GM18861 (cell line): Measurements from ENCODE around the gene ACER1.
A peak's percentile ranks its signal among the peaks of the same experiment; 100 is the strongest.
"Not testable (repeated sequence)": the region's sequence is repeated elsewhere in the genome, so short reads cannot be mapped to it uniquely, and the experiment has no call there.

Experiments used
- ATAC-seq: cut with Tn5 transposase; IDR thresholded peaks from one replicate; pipeline ENCODE4 v1.9.1; 2021; ENCODE audit not compliant: unreplicated experiment

ACER1 gene

GRCh38 chr19:6333439-6333838 is at the start of gene ACER1:
Gene ACER1 (minus strand): TSS chr19:6333612. CDS start chr19:6333551, 61 bp downstream.
- ATAC-seq: no peak

DNA sequence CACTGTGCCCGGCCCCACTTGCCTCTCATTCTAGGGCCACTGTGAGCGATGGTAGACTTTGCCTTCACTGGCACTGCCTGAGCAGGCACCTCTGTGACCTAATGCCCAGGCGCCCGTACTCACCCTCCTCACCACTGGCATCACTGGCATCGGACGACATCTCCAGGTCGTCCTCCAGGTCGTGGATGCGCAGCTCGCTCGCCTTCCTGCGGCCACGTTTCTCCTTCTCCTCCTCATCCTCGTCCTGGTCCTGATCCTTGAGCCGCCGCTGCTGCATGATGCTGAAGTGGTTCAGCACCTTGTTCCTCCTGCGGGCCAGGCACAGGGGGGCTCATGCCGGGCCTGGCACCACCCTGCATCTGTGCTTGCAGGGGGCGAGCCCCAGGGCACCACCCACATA is 49.8 kb upstream of the ACER1 start:
- ATAC-seq: no peak

- ATAC-seq: no peak
These were observed 47.8 kb upstream of the ACER1 start for GRCh38 chr19:6381030-6381750.

GRCh38 chr19:6379744-6380143 is 46.3 kb upstream of the ACER1 start:
- no peak for ATAC-seq

DNA sequence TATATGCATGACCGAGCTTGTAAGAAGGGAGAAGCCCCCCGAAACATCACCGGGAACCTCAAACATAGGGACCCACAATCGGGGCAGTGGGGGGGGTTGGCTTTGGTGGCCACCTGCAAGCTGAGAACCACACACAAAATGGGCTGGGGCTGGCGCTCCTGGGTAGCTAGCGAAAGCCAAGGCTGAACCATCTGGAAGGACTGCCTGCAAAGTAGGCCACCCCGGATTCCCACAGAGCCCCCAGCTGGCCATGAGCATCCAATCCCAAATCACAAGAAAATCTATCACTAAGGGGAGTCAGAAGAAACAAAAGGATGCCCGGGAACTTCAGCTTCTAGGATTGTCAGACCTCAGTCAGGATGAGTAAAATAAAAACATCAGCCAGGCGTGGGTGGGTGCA is 45.1 kb upstream of the ACER1 start:
- ATAC-seq: no peak

- ATAC-seq: no peak
These were observed 44.6 kb upstream of the ACER1 start for GRCh38 chr19:6378041-6378440.

- ATAC-seq: no peak
These were observed 43.2 kb upstream of the ACER1 start for GRCh38 chr19:6376512-6377190.

GRCh38 chr19:6375411-6376010 is 42.1 kb upstream of the ACER1 start, which contains the start of gene PSPN:
Gene PSPN (minus strand): TSS chr19:6375933. CDS start chr19:6375849, 84 bp downstream.
- no peak for ATAC-seq

- ATAC-seq: no peak
These were observed 41.4 kb upstream of the ACER1 start for GRCh38 chr19:6374711-6375410.

- ATAC-seq: no peak
These were observed 40.8 kb upstream of the ACER1 start for GRCh38 chr19:6374161-6374709.

- no peak for ATAC-seq
These were observed 40.3 kb upstream of the ACER1 start for GRCh38 chr19:6373813-6374108.

DNA sequence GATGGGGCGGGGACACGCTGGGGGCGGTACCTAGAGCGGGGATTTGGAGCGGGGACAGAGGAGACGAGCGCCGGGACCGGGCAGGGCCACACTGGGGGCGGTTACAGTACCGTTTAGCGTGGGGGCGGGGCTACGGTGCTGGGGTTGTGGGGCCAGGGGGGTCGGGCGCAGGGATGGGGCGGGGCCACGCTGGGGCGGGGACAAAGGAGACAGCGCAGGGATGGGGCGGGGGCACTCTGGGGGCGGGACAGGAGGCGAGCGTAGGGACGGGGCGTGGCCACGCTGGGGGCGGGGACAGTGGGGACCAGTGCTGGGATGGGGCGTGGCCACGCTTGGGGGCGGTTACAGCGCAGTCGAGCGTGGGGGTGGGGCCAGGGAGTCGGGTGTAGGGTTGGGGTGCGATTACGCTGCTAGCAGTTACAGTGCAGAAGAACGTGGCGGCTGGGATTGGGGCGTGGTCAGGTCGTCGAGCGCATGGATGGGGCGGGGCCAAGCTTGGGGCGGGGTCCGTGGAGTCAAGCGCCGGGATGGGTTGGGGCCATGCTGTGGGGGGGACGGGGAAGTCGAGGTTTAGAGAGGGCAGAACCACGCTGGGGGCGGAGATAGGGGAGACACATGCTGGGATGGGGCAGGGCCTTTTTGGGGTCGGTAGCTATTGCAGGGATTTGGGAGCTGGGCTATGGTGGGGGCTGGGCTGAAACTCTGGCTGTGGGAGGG is 39.8 kb upstream of the ACER1 start:
- ATAC-seq: no peak

DNA sequence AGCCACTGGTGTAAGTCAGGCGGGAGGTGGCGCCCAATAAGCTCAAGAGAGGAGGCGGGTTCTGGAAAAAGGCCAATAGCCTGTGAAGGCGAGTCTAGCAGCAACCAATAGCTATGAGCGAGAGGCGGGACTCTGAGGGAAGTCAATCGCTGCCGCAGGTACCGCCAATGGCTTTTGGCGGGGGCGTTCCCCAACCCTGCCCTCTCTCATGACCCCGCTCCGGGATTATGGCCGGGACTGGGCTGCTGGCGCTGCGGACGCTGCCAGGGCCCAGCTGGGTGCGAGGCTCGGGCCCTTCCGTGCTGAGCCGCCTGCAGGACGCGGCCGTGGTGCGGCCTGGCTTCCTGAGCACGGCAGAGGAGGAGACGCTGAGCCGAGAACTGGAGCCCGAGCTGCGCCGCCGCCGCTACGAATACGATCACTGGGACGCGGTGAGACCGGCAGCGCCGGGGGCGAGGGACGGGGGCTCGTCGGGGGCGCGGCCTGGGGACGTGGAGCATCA is 39.2 kb upstream of the ACER1 start, which contains the start of gene ALKBH7:
Gene ALKBH7 (plus strand): TSS at position 201 of the 502 bp plus-strand sequence. CDS start 27 bp downstream, at position 228.
- peak; percentile 68 for ATAC-seq

- no peak for ATAC-seq
These were observed 30.9 kb upstream of the ACER1 start for GRCh38 chr19:6364353-6364752.

DNA sequence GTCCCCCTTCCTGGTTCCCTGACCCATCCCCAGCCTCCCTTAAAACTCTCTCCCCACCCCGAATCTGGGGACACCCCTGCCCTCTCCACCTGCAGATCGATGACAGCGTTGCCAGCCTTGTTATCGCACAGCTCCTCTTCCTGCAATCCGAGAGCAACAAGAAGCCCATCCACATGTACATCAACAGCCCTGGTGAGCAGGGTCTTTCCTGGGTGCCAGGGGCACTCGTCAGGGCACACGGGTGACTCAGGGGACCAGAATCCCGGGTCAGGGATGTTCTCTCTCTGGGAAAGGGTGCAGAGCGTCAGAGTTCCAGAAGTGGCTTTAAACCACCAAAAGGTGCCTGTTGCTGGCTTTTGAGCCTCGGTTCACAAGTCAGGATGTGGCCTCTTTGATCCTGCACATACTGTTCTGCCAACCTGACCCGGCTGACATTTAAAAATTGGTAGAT is 29.0 kb upstream of the ACER1 start:
- no peak for ATAC-seq

GRCh38 chr19:6362027-6362350 is 28.6 kb upstream of the ACER1 start:
- ATAC-seq: no peak

DNA sequence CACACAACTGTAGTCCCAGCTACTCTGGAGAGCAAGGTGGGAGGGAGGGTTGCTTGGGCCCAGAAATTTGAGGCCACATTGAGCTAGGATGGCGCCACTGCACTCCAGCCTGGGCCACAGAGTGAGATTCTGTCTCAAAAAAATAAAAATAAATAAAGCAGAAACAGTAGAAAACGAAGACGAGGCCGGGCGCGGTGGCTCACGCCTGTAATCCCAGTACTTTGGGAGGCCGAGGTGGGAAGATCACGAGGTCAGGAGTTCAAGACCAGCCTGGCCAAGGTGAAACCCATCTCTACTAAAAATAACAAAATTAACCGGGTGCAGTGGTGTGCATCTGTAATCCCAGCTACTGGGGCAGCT is 27.4 kb upstream of the ACER1 start:
- not testable (repeated sequence) for ATAC-seq

GRCh38 chr19:6360445-6360844 is 27.0 kb upstream of the ACER1 start:
- ATAC-seq: not testable (repeated sequence)

- no peak for ATAC-seq
These were observed 26.3 kb upstream of the ACER1 start for GRCh38 chr19:6359568-6360341.

- ATAC-seq: no peak
These were observed 24.6 kb upstream of the ACER1 start for GRCh38 chr19:6358003-6358402.
